Erythroblast (primary cell): ENCODE measurements around the gene P2RX6.

Experiments used
- GATA1 ChIP-seq: IDR thresholded peaks from 2 replicates; pipeline ENCODE4 v1.6.1; 2011; ENCODE audit warnings: low read depth, mild to moderate bottlenecking, control low read depth, low read length, moderate library complexity
- POLR2A ChIP-seq: IDR thresholded peaks from 2 replicates; pipeline ENCODE4 v1.6.1; 2011; ENCODE audit warnings: mild to moderate bottlenecking, low read length

DNA sequence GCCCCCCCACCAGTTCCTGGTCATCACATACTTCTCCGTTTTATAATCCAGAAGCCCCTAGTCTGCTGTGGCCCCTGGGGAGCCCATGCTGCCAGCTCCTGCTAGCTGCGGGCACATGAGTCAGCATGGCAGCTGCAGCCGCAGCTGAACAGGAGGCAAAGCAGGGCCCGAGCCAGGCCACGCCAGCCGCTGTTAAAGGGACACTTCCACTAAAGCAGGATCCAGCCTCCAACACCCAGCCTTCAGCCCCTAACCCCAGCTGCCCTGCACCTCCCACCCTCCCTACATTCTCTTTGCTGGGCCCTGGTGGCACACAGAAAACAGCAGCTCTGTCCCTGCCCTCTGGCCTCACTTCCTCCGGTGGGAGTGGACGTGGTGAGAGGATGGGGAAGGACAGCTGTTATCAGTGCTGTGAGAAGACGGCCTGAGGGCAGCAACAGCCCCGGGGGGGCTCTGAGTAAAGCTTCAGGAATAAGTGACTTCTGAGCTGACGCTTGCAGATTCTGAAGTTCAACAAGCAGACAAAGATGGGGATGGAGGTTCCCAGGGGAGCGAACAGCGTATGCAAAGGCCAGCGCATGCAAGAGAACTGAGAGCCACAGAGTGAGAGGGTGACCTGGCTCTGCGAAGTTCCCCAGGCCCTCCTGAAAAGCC is 30.1 kb downstream of the P2RX6 start:
- TF ChIP-seq GATA1 = no peak
- TF ChIP-seq POLR2A = no peak
